Measurements from ENCODE around the gene STX10.
"Not testable (repeated sequence)": the region's sequence is repeated elsewhere in the genome, so short reads cannot be mapped to it uniquely, and the experiment has no call there.

Gene STX10

GRCh38 chr19:13152356-13152973, 2.3 kb upstream of the STX10 start:
- Histone ChIP-seq H3K36me3 (ENCODE audit: control insufficient read depth, insufficient read depth, low read length) (peaks cover 16% of the 10 kb centered on the region), H3K27ac (ENCODE audit: low read depth, low read length, severe bottlenecking) (peak overlapping the region; percentile 98), H3K9me3 (ENCODE audit: control insufficient read depth, low read length) (no peaks in the 10 kb centered on the region), H3K4me1 (ENCODE audit: control insufficient read depth, insufficient read depth, low read length, poor library complexity, severe bottlenecking) (peaks cover 5% of the 10 kb centered on the region), H3K4me3 (ENCODE audit: extremely low read depth, insufficient read depth, low read length, poor library complexity, severe bottlenecking) (peak overlapping the region; percentile 98)
- WGBS, 2 experiments (ENCODE audit: insufficient coverage in 2 of 2) = 0% methylated on average over 15 to 19 of the region's 25 CpGs

DNA sequence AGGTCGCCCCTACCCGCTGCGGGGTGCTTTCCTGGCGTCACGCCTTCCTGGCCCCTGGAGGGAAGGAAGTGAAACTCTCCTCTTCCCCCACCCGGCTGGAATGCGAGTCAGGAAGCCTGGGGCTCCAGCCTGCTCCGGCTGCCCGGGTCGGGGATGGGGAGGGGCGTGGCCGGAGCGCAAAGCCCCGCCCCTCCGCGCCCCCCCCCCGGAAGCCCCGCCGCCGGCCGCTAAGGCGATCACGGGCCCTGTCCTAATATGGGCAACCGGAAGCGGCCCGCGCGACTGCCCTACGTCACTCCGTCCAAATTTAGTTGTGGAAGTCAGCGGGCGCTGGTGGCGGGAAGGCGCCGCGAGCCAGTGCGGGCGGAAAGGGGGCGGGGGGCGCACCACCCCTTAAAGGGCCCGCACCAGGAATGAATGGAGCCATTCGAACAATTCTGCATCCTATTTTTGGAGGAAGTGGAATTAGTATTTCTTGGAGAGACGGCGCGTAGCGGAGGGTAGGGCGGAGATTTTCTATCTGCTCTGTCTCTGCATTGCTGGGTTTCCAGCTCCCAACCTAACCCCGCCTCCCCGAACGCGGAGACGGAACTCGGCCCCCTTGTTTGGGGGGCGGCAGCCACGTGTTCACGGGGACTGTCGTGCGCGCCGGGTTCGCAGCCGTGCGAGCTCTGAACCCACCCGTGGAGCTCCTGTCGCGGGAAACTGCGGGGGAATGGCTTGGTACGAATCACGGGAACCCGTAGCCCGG, 1.6 kb upstream of the STX10 start:
- Histone ChIP-seq H3K36me3 (ENCODE audit: control insufficient read depth, insufficient read depth, low read length) (peaks cover 16% of the 10 kb centered on the region), H3K4me3 (ENCODE audit: extremely low read depth, insufficient read depth, low read length, poor library complexity, severe bottlenecking) (peak overlapping the region; percentile 99), H3K4me1 (ENCODE audit: control insufficient read depth, insufficient read depth, low read length, poor library complexity, severe bottlenecking) (peaks cover 5% of the 10 kb centered on the region), H3K9me3 (ENCODE audit: control insufficient read depth, low read length) (no peaks in the 10 kb centered on the region), H3K27ac (ENCODE audit: low read depth, low read length, severe bottlenecking) (peak overlapping the region; percentile 98)
- 0% methylated on average over 37 to 47 of the region's 71 CpGs for WGBS, 2 experiments (ENCODE audit: insufficient coverage in 2 of 2)

DNA sequence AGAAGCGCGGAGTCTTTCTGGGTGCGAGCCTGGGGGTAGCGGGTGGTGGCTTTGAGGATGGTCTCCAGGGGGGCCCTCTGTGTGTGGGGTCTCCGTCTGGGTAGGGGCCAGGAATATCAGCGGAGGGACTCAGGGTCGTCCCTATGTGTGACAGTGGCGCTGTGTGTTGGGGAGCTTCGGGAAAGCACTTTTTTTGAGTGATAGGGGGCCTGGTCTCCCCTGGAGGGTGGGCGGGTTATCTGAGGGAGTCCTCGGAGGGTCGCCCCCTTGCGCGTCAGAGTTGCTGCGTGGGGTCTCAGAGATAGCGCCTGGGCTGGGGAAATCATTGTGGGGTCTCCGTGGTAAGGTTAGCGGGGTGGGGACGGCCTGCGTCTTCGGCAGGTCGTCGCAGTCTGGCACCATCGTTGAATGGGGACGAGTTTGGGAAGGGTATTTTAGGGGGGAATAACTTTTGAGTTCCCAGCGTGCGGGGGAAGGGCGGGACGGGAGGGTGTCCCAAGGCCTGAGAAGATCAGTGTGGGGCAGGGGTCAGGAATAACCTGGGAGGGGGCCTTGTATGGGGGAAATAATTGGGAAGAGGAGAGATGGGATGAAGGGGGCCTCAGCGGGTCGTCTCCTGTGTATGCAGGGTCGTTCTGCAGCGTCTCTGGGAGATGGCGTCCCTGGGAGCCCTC, 893 bp upstream of the STX10 start:
- H3K36me3 ChIP-seq (ENCODE audit: control insufficient read depth, insufficient read depth, low read length) = peaks cover 16% of the 10 kb centered on the region
- H3K27ac ChIP-seq (ENCODE audit: low read depth, low read length, severe bottlenecking) = peak overlapping the region; percentile 91
- WGBS, 2 experiments (ENCODE audit: insufficient coverage in 2 of 2) = 1% methylated on average over 27 to 30 of the region's 34 CpGs
- H3K9me3 ChIP-seq (ENCODE audit: control insufficient read depth, low read length) = no peaks in the 10 kb centered on the region
- H3K4me1 ChIP-seq (ENCODE audit: control insufficient read depth, insufficient read depth, low read length, poor library complexity, severe bottlenecking) = peaks cover 4% of the 10 kb centered on the region
- peak overlapping the region; percentile 99 for H3K4me3 ChIP-seq (ENCODE audit: extremely low read depth, insufficient read depth, low read length, poor library complexity, severe bottlenecking)

- Histone ChIP-seq H3K4me3 (ENCODE audit: extremely low read depth, insufficient read depth, low read length, poor library complexity, severe bottlenecking) (peak overlapping the region; percentile 99), H3K36me3 (ENCODE audit: control insufficient read depth, insufficient read depth, low read length) (peaks cover 16% of the 10 kb centered on the region), H3K27ac (ENCODE audit: low read depth, low read length, severe bottlenecking) (peak overlapping the region; percentile 43), H3K9me3 (ENCODE audit: control insufficient read depth, low read length) (no peaks in the 10 kb centered on the region), H3K4me1 (ENCODE audit: control insufficient read depth, insufficient read depth, low read length, poor library complexity, severe bottlenecking) (no peaks in the 10 kb centered on the region)
- WGBS, 2 experiments (ENCODE audit: insufficient coverage in 2 of 2) = 0 to 1% methylated on average over 37 to 43 of the region's 46 CpGs
These were observed 468 bp downstream of the STX10 start for GRCh38 chr19:13149628-13150186.

DNA sequence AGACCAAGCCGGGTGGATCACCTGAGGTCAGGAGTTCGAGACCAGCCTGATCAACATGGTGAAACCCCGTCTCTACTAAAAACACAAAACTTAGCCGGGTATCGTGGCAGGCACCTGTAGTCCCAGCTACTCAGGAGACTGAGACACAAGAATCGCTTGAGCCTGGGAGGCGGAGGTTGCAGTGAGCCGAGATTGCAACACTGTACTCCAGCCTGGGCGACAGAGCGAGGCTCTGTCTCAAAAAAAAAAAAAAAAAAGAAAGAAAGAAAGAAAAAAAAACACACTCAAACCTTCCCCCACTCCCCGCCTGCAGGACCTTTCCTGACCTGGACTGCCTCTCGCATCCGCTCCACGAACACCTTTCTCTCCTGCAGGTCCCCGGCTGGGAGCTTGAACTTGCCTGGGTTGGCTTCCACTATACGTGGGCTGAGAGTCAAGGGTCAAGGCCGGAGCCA, 975 bp downstream of the STX10 start:
- peaks cover 16% of the 10 kb centered on the region for H3K36me3 ChIP-seq (ENCODE audit: control insufficient read depth, insufficient read depth, low read length)
- peak overlapping the region; percentile 99 for H3K4me3 ChIP-seq (ENCODE audit: extremely low read depth, insufficient read depth, low read length, poor library complexity, severe bottlenecking)
- H3K27ac ChIP-seq (ENCODE audit: low read depth, low read length, severe bottlenecking); H3K9me3 ChIP-seq (ENCODE audit: control insufficient read depth, low read length); H3K4me1 ChIP-seq (ENCODE audit: control insufficient read depth, insufficient read depth, low read length, poor library complexity, severe bottlenecking): not testable (repeated sequence)
- WGBS, 2 experiments (ENCODE audit: insufficient coverage in 2 of 2) = 62 to 88% methylated on average over 5 to 14 of the region's 17 CpGs

DNA sequence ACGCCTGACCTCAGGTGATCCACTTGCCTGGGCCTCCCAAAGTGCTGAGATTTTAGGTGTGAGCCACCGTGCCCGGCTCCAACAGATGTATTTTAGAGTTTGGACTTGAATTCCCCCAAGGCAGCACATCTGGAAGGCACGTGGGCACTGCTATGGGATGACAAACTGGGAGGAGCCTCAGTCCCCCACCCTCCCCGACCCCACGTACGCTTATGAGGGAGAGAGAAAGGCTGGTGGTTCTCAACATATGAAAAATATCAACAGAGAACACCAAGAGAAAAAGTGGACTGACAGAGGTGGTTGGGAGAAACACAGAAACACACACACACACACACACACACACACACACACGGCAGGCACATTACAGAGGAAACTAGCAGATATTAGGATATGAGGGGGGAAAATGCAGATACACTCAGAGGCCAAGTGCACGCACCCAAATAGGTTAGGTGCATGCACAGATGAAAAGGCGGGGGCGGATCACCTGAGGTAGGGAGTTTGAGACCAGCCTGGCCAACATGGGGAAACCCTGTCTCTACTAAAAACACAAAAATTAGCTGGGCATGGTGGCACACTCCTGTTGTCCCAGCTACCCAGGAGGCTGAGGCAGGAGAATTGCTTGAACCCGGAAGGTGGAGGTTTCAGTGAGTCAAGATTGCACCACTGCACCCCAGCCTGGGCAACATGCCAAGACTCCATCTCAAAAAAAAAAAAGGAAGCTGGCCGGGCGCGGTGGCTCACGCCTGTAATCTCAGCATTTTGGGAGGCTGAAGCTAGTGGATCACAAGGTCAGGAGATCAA, 3.2 kb downstream of the STX10 start:
- Histone ChIP-seq H3K36me3 (ENCODE audit: control insufficient read depth, insufficient read depth, low read length) (peaks cover 11% of the 10 kb centered on the region), H3K4me3 (ENCODE audit: extremely low read depth, insufficient read depth, low read length, poor library complexity, severe bottlenecking) (no peak overlapping the region), H3K4me1 (ENCODE audit: control insufficient read depth, insufficient read depth, low read length, poor library complexity, severe bottlenecking) (no peaks in the 10 kb centered on the region), H3K27ac (ENCODE audit: low read depth, low read length, severe bottlenecking) (no peak overlapping the region), H3K9me3 (ENCODE audit: control insufficient read depth, low read length) (no peaks in the 10 kb centered on the region)
- WGBS, 2 experiments (ENCODE audit: insufficient coverage in 2 of 2) = 90 to 94% methylated on average over 7 to 8 of the region's 16 CpGs

DNA sequence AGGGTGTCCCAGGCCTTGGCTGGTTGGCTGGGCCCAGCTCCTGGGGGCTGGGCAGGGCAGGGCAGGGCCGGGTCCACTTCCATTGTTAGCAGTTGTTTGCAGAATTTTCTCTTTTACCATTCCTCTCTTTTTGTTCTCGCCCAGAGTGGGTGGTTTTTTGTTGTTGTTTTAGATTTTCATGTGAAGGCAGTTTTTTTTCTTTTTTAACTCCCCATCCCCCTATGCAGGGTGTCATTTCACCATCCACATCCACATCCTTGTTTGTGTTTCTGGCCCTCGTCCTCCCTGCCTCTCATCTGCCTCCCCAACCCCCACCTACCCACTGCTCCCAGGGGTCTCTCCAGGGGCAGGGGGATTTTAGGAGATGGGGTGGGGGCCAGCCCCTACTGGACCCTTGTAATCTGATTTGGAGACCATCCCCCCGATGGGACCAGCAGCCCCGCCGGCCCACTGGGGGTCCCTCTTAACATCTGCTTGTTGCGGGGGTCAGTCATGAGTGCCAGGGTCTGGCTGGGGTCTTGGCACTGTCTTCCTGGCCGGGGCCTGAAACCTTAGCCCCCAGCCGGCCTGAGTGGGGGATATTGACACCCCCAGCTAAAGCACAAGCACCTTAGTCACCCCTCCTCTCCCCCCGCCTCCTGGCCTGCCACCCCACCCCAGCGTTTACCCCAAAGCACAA, 10.4 kb downstream of the STX10 start:
- 90 to 100% methylated on average over 3 to 5 of the region's 11 CpGs for WGBS, 2 experiments (ENCODE audit: insufficient coverage in 2 of 2)
- Histone ChIP-seq H3K4me1 (ENCODE audit: control insufficient read depth, insufficient read depth, low read length, poor library complexity, severe bottlenecking) (no peaks in the 10 kb centered on the region), H3K27ac (ENCODE audit: low read depth, low read length, severe bottlenecking) (no peak overlapping the region), H3K36me3 (ENCODE audit: control insufficient read depth, insufficient read depth, low read length) (peaks cover 58% of the 10 kb centered on the region), H3K4me3 (ENCODE audit: extremely low read depth, insufficient read depth, low read length, poor library complexity, severe bottlenecking) (no peak overlapping the region), H3K9me3 (ENCODE audit: control insufficient read depth, low read length) (no peaks in the 10 kb centered on the region)

GRCh38 chr19:13138916-13139198, 11.3 kb downstream of the STX10 start:
- Histone ChIP-seq H3K4me1 (ENCODE audit: control insufficient read depth, insufficient read depth, low read length, poor library complexity, severe bottlenecking) (no peaks in the 10 kb centered on the region), H3K4me3 (ENCODE audit: extremely low read depth, insufficient read depth, low read length, poor library complexity, severe bottlenecking) (no peak overlapping the region), H3K9me3 (ENCODE audit: control insufficient read depth, low read length) (no peaks in the 10 kb centered on the region), H3K36me3 (ENCODE audit: control insufficient read depth, insufficient read depth, low read length) (peaks cover 59% of the 10 kb centered on the region), H3K27ac (ENCODE audit: low read depth, low read length, severe bottlenecking) (no peak overlapping the region)
- 85 to 93% methylated on average over 4 to 7 of the region's 10 CpGs for WGBS, 2 experiments (ENCODE audit: insufficient coverage in 2 of 2)

DNA sequence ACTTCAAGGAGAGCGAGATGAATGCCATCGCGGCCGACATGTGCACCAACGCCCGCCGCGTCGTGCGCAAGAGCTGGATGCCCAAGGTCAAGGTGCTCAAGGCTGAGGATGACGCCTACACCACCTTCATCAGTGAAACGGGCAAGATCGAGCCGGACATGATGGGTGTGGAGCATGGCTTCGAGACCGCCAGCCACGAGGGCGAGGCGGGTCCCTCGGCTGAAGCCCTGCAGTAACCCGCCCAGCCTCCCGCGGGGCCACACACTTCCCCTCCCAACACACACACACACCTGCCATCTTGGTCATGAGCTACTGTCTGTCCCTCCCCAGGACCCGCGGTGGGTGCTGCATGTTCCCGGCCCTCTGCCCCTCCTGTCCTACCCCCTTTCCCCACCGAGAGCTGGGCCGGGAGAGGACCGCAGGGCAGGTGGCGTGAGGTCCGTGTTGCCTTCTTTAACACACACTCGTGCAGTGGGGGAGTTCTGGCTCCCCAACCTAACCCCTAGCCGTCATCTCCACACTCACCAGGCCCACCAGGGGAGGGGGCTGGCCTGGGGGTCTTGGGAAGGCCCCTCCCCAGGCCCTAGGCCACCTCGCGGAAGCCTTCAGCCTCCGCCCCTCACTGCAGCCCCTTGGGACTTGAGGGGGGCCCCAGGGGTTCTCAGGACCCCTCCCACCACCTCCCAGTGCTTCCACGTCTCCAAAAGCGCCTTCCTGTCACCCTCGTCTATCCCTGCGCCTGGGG, 11.8 kb downstream of the STX10 start:
- Histone ChIP-seq H3K4me1 (ENCODE audit: control insufficient read depth, insufficient read depth, low read length, poor library complexity, severe bottlenecking) (no peaks in the 10 kb centered on the region), H3K4me3 (ENCODE audit: extremely low read depth, insufficient read depth, low read length, poor library complexity, severe bottlenecking) (no peak overlapping the region), H3K36me3 (ENCODE audit: control insufficient read depth, insufficient read depth, low read length) (peaks cover 61% of the 10 kb centered on the region), H3K9me3 (ENCODE audit: control insufficient read depth, low read length) (no peaks in the 10 kb centered on the region), H3K27ac (ENCODE audit: low read depth, low read length, severe bottlenecking) (no peak overlapping the region)
- WGBS, 2 experiments (ENCODE audit: insufficient coverage in 2 of 2) = 95 to 96% methylated on average over 26 to 37 of the region's 40 CpGs
